Hematopoietic multipotent progenitor cell treated with erythropoietin and hydrocortisone succinate and interleukin-3 and kit ligand, for 17 days (in vitro differentiated cells): ENCODE measurements around the gene S100A8.

Experiments used
- DNase-seq: peaks from one replicate; pipeline ENCODE4 v3.0.0-alpha.2; 2015; ENCODE audit warnings: low spot score

S100A8 gene

GRCh38 chr1:153345187-153346076 lies 45.4 kb downstream of the S100A8 start:
- DNase-seq: no peak

GRCh38 chr1:153344718-153345025 lies 46.2 kb downstream of the S100A8 start:
- no peak for DNase-seq

DNA sequence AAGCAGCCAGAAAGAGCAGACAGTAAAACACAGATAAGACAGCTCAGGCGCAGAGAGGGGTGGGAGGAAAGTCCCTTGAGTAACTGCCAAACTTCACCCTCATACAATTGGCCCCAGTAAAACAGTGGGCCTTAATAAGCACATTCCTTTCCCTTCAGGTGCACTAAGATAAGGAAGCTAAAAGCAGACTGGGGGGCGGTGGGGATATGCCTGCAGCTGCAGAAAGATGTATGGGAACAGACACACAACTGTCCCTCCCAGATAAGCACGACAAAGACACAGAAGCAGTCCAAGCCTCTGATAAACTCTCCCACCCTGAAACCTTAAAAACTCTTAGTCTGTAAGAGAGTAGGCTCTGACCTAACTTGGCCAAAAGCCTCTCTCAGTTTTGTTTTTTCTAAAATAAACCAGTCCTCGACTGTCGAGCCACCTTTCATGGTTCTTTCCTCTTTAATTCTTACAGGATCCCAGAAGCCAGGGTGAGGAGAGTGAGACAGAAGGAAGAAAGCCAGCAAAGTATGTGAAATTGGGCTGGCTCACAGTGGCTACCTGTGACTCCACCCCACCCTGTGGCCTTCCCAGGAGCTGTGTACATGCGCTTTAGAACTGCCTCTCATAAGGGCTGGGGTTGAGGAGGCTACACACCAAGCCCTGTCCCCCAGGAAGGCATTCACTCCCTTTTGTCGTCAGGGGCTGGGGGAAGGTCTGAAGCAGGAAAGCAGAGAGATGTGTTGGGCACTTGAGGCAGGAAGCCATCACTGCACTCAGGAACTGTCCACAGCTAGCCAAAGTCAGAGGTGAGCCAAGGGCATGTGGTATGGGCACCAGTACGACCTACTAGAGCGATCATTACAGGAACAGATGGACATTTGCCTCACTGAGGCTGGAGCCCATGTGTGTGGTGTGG lies 46.8 kb downstream of the S100A8 start:
- peak; percentile 47 for DNase-seq

GRCh38 chr1:153343040-153343681 lies 47.7 kb downstream of the S100A8 start:
- DNase-seq: no peak

- peak; percentile 23 for DNase-seq
These were observed 48.7 kb downstream of the S100A8 start for GRCh38 chr1:153342178-153342577.

- no peak for DNase-seq
These were observed 49.4 kb downstream of the S100A8 start for GRCh38 chr1:153341431-153341934.

GRCh38 chr1:153340356-153340755 lies 50.5 kb downstream of the S100A8 start:
- DNase-seq: no peak
